NCI-H2107 treated with DMSO at 0.1 percent for 48 hours (cell line): Measurements from ENCODE around the gene GRIN1.

Source experiments
- DNase-seq: peaks from one replicate; lab custom pipeline; 2025; ENCODE audit not compliant: unreplicated experiment; lab: John Stamatoyannopoulos, UW

The GRIN1 gene

GRCh38 chr9:137205126-137206069, 66.4 kb downstream of the GRIN1 start, which contains the start of the genes NDOR1 and TMEM203:
Gene NDOR1 (plus strand): TSS chr9:137205700. CDS start chr9:137205778, 78 bp downstream.
Gene TMEM203 (minus strand): TSS chr9:137205648. CDS start chr9:137205414, 234 bp downstream.
- peak; percentile 42 for DNase-seq

- DNase-seq: no peak
These were observed 67.6 kb downstream of the GRIN1 start for GRCh38 chr9:137206602-137207001.

GRCh38 chr9:137211532-137211931, 72.6 kb downstream of the GRIN1 start:
- DNase-seq: no peak

- DNase-seq: no peak
These were observed 73.6 kb downstream of the GRIN1 start for GRCh38 chr9:137212520-137212919.

GRCh38 chr9:137213160-137214060, 74.5 kb downstream of the GRIN1 start:
- DNase-seq: no peak

- DNase-seq: no peak
These were observed 75.7 kb downstream of the GRIN1 start for GRCh38 chr9:137214620-137215019.

GRCh38 chr9:137215196-137215986, 76.4 kb downstream of the GRIN1 start:
- DNase-seq: no peak

- no peak for DNase-seq
These were observed 77.4 kb downstream of the GRIN1 start for GRCh38 chr9:137216188-137216965.

- DNase-seq: no peak
These were observed 78.6 kb downstream of the GRIN1 start for GRCh38 chr9:137217276-137218211.

- no peak for DNase-seq
These were observed 79.3 kb downstream of the GRIN1 start for GRCh38 chr9:137218212-137218753.
